Esophagus muscularis mucosa (tissue), 4 donors: ENCODE results near the gene RWDD2A. TPM values are rescaled to one million over a fixed set of nuclear protein-coding genes. Genes with fewer than 3 reads are reported as not detected.

Experiments used
- DNase-seq: peaks from one replicate; pipeline ENCODE4 v3.0.0-alpha.2; 2017; ENCODE audit errors: extremely low spot score
- H3K27ac ChIP-seq, 4 donors: fragments of 200-600 bp; sonication (generic); replicated peaks in 1 of 4; 1 replicate in 3 of 4; 2 replicates in 1 of 4; pipeline ENCODE4 v1.5.1; 2016 to 2019; ENCODE audit warnings: mild to moderate bottlenecking in 1 of 4
- H3K27me3 ChIP-seq, 4 donors: fragments of 200-600 bp; sonication (generic); one replicate each; pipeline versions ENCODE4 v1.5.1 to v1.6.0; 2016 to 2019
- H3K36me3 ChIP-seq, 4 donors: fragments of 200-600 bp; sonication (generic); one replicate each; pipeline ENCODE4 v1.5.1; 2016 to 2019
- H3K4me1 ChIP-seq, 4 donors: fragments of 200-600 bp; sonication (generic); one replicate each; pipeline ENCODE4 v1.5.1; 2016 to 2019
- H3K4me3 ChIP-seq, 4 donors: fragments of 200-600 bp; sonication (generic); 1 replicate in 2 of 4; 2 replicates in 2 of 4; pipeline ENCODE4 v1.5.1; 2016 to 2019; ENCODE audit warnings: mild to moderate bottlenecking in 4 of 4, moderate library complexity in 1 of 4
- H3K9me3 ChIP-seq, 4 donors: fragments of 200-600 bp; sonication (generic); 1 replicate in 3 of 4; 2 replicates in 1 of 4; pipeline ENCODE4 v1.5.1; 2016 to 2019
- EP300 ChIP-seq: sonication (generic); formaldehyde crosslinking; IDR thresholded peaks from one replicate; pipeline ENCODE4 v1.6.1; 2017; ENCODE audit warnings: antibody characterized with exemption
- POLR2A ChIP-seq: fragments of 450-650 bp; IDR thresholded peaks from one replicate; pipeline ENCODE4 v1.6.1; 2017; ENCODE audit warnings: antibody characterized with exemption, moderate library complexity, mild to moderate bottlenecking, low read depth
- POLR2AphosphoS5 ChIP-seq, 2 donors: sonication (generic); formaldehyde crosslinking; IDR thresholded peaks; one replicate each; pipeline ENCODE4 v1.6.1; 2017; ENCODE audit warnings: antibody characterized with exemption in 2 of 2
- WGBS: methylation state at CpG from one replicate; pipeline ENCODE4 v1.1.5; 2018; 5-methylcytosine and 5-hydroxymethylcytosine counted together
- intact Hi-C: fragments of 100-400 bp; cut with DNase I; formaldehyde crosslinking; loops from one replicate; pipeline ENCODE4 v1.15.1; 2023
- total RNA-seq, 4 donors: library from RNA; depleted of rRNA; stranded (reverse); fragments of >200 nt; gene quantifications; one replicate each; pipeline versions ENCODE4 v1.1.0 to v1.2.1, GENCODE V29; 2016
- TF ChIP-seq, protein P1 (sequence below), 3 experiments: fragments of 200-600 bp in 2 of 3; fragments of 450-650 bp in 1 of 3; sonication (generic) in 2 of 3; IDR thresholded peaks; one replicate each; pipeline ENCODE4 v1.5.1; 2017 to 2019; ENCODE audit warnings: antibody characterized with exemption in 3 of 3, mild to moderate bottlenecking in 2 of 3, moderate library complexity in 1 of 3

Gene RWDD2A
- total RNA-seq, 4 donors from 2014 or later = 2.5 to 4.5 (median 3.1) TPM

DNA sequence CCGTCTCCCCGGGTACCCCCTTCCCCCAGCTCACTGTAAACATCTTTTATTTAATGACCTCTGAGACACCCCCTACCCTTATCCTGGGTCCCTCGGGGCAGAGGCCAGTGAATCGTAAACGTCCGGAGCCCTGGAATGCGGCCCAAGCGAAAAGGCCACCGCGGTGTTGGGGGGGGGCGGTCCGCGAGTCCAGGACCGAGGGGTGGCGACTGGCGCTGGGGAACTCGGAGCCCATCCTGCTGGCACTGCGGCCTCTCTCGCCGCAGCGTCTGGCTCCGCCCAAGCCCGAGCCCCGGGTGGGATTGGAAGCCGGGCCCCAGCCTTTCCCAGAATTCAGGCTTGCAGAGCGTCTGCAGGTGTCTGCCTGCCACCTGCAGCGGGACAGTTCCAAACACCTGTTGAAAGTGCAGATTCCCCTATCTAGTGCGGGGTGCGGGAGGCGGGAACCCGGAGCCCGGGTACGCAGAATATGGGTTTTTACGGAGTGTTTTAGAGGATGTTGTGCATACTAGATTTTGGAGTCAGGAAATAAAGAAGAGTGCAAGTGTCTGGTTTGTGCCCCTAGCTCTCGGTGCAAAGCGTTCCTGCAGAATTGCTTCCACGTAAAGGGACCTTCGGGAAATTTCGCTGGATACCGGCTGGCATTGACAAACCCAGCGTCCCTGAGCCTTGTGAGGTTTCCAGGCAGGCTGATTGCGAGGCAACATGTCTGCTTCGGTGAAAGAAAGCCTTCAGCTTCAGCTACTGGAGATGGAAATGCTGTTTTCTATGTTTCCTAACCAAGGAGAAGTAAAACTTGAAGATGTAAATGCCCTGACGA, 800 bp downstream of the RWDD2A start:
- TF ChIP-seq POLR2AphosphoS5 (IDR thresholded peaks at IDR 0.05) (no peak), POLR2A (no peak), EP300 (no peak)
- TF ChIP-seq, protein P1, sequence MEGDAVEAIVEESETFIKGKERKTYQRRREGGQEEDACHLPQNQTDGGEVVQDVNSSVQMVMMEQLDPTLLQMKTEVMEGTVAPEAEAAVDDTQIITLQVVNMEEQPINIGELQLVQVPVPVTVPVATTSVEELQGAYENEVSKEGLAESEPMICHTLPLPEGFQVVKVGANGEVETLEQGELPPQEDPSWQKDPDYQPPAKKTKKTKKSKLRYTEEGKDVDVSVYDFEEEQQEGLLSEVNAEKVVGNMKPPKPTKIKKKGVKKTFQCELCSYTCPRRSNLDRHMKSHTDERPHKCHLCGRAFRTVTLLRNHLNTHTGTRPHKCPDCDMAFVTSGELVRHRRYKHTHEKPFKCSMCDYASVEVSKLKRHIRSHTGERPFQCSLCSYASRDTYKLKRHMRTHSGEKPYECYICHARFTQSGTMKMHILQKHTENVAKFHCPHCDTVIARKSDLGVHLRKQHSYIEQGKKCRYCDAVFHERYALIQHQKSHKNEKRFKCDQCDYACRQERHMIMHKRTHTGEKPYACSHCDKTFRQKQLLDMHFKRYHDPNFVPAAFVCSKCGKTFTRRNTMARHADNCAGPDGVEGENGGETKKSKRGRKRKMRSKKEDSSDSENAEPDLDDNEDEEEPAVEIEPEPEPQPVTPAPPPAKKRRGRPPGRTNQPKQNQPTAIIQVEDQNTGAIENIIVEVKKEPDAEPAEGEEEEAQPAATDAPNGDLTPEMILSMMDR (IDR thresholded peaks at IDR 0.05) = no peak
- Histone ChIP-seq H3K36me3 (peaks cover 0 to 24% (median 9%) of the 10 kb centered on the region in 4 donors), H3K4me1 (peaks cover 8 to 36% (median 33%) of the 10 kb centered on the region in 4 donors), H3K4me3 (peak overlapping the region; percentile 94 to 100 (median 97)), H3K27ac (peak overlapping the region; percentile 86 to 91 (median 90)), H3K27me3 (no peaks in the 10 kb centered on the region), H3K9me3 (no peaks in the 10 kb centered on the region)
- WGBS = 4% methylated on average over 31 of the region's 44 CpGs
- no peak for DNase-seq
- intact Hi-C loops = loop anchor here (10.0 kb wide), 1 partner anchor 129 kb away; the partner anchor contains the start of genes DOP1A and UBE3D

DNA sequence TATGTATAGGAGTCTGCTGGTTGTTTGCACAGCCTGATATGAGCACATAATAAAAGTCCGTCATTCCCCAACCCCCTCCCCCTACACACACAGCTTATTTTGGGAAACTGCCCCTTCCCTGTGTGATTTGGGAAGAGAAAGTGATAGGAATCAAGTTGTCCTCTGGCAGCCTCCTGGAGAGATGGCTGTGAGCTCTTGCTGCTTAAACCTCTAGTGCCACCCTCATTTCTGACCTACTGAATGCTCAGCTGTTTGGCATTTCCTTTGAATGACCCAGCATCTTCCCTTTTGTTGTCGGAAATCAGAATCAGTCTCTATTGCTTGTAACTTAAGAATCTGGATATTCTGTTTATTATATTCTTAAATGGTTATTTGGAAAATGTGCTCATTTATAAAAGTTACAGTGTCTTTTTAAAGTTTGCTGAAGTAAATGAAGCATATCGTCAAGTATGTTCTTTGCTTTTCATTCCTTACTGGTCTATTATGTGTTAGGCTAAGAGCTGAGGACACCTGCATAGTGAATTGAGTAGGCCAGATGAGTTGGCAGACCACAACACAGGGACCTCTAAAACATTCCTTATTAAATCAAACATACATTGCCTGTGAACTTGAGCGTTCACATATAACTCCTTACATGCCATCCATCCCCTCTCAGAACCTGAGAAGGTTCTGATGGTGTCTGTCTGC, 5.5 kb downstream of the RWDD2A start:
- H3K4me3 ChIP-seq = no peak overlapping the region
- TF ChIP-seq POLR2A = no peak
- TF ChIP-seq EP300 = no peak
- TF ChIP-seq POLR2AphosphoS5 (IDR thresholded peaks at IDR 0.05) = no peak
- TF ChIP-seq, protein P1 (IDR thresholded peaks at IDR 0.05) = no peak
- WGBS = 84% methylated on average over 4 of the region's 4 CpGs
- H3K27me3 ChIP-seq = no peaks in the 10 kb centered on the region
- peaks cover 8 to 14% (median 12%) of the 10 kb centered on the region in 4 donors for H3K4me1 ChIP-seq
- intact Hi-C loops = loop anchor here (10.0 kb wide), 1 partner anchor 134 kb away; the partner anchor contains the start of genes DOP1A and UBE3D
- no peaks in the 10 kb centered on the region for H3K9me3 ChIP-seq
- no peak overlapping the region for H3K27ac ChIP-seq
- DNase-seq = no peak
- H3K36me3 ChIP-seq = peaks cover 0 to 24% (median 9%) of the 10 kb centered on the region in 4 donors

DNA sequence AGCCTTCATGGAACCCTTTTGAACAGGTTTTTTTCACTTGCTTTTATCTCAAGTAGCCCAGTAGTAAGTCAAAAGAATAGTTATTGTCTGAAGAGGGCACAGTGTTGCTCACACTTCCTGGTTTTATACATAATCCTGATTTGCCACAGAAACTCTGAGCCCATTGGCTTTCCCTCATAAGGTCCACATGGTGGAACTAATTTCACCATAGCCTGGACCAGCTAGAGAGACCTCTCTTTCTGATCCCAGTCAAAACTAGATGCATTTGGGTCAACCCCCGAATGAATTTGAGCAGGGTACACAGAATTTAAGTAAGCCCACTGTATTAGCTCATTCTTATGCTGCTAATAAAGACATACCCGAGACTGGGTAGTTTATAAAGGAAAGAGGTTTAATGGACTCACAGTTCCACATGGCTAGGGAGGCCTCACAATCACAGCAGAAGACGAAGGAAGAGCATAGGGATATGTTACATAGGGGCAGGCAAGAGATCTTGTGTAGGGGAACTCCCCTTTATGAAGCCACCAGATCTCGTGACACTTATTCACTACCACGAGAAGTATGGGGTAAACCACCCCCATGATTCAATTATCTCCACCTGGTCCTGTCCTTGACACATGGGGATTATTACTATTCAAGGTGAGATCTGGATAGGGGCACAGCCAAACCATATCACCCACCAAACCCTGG, 6.2 kb downstream of the RWDD2A start:
- DNase-seq = no peak
- H3K4me1 ChIP-seq = peaks cover 3 to 9% (median 7%) of the 10 kb centered on the region in 4 donors
- intact Hi-C loops = loop anchor here (10.0 kb wide), 1 partner anchor 135 kb away; the partner anchor contains the start of genes DOP1A and UBE3D
- no peak for TF ChIP-seq EP300
- TF ChIP-seq, protein P1 (IDR thresholded peaks at IDR 0.05) = no peak
- TF ChIP-seq POLR2AphosphoS5 (IDR thresholded peaks at IDR 0.05) = no peak
- TF ChIP-seq POLR2A = no peak
- 87% methylated on average over 5 of the region's 5 CpGs for WGBS
- H3K36me3 ChIP-seq = peaks cover 0 to 24% (median 9%) of the 10 kb centered on the region in 4 donors
- H3K27ac ChIP-seq = no peak overlapping the region
- H3K27me3 ChIP-seq = no peaks in the 10 kb centered on the region
- no peaks in the 10 kb centered on the region for H3K9me3 ChIP-seq
- H3K4me3 ChIP-seq = no peak overlapping the region

DNA sequence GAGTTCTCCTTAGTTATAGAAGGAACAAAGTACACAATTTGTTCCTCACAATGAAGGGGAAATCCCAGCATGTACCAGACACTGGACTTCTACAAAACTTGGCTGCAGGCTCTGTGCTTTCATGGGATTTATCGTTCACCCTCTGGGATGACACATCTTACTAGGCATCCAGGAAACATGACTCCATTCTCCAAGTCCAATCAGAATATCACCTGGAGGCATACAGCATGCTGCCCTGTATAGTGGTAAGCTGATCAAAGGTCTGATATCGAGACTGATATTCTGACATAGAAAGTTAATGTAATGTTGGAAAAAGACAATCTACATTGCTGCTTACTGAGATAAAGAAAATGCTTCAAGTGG, 6.7 kb downstream of the RWDD2A start:
- Histone ChIP-seq H3K27me3 (no peaks in the 10 kb centered on the region), H3K36me3 (peaks cover 0 to 24% (median 9%) of the 10 kb centered on the region in 4 donors), H3K27ac (no peak overlapping the region), H3K4me1 (peaks cover 0 to 3% (median 1%) of the 10 kb centered on the region in 4 donors), H3K9me3 (no peaks in the 10 kb centered on the region), H3K4me3 (no peak overlapping the region)
- TF ChIP-seq POLR2AphosphoS5 (IDR thresholded peaks at IDR 0.05) = no peak
- TF ChIP-seq EP300 = no peak
- TF ChIP-seq POLR2A = no peak
- TF ChIP-seq, protein P1 (IDR thresholded peaks at IDR 0.05) = no peak
- WGBS = 62% methylated on average over 2 of the region's 2 CpGs
- no peak for DNase-seq
- intact Hi-C loops = loop anchor here (10.0 kb wide), 1 partner anchor 135 kb away; the partner anchor contains the start of genes DOP1A and UBE3D
